ENCODE data around the gene STX8. TPM values are rescaled to one million over a fixed set of nuclear protein-coding genes. Genes with fewer than 3 reads are reported as not detected.
"Not testable (repeated sequence)": the region's sequence is repeated elsewhere in the genome, so short reads cannot be mapped to it uniquely, and the experiment has no call there.

Gene STX8
- total RNA-seq, 2 experiments from 2014 or later: 84.8 to 91.7 TPM

- Mint-ChIP-seq H3K36me3 (ENCODE audit: low read depth) (no peaks in the 10 kb centered on the region), H3K4me1 (peaks cover 31% of the 10 kb centered on the region), H3K9me3 (no peaks in the 10 kb centered on the region), H3K27me3 (no peaks in the 10 kb centered on the region), H3K27ac (no peak overlapping the region), H3K4me3 (no peak overlapping the region)
- no peak for DNase-seq
- ChIA-PET CTCF (no interaction called here), POLR2A (no interaction called here)
Measured at GRCh38 chr17:9258115-9259015, 317.3 kb downstream of the STX8 start.

GRCh38 chr17:9257630-9257965 lies 318.0 kb downstream of the STX8 start:
- peaks cover 39% of the 10 kb centered on the region for H3K4me1 Mint-ChIP-seq
- DNase-seq; H3K9me3 Mint-ChIP-seq; H3K27me3 Mint-ChIP-seq; POLR2A ChIA-PET; CTCF ChIA-PET; H3K36me3 Mint-ChIP-seq (ENCODE audit: low read depth); H3K27ac Mint-ChIP-seq; H3K4me3 Mint-ChIP-seq: not testable (repeated sequence)

GRCh38 chr17:9256751-9257629 lies 318.6 kb downstream of the STX8 start:
- H3K9me3 Mint-ChIP-seq: no peaks in the 10 kb centered on the region
- no peak overlapping the region for H3K27ac Mint-ChIP-seq
- ChIA-PET POLR2A (no interaction called here), CTCF (no interaction called here)
- H3K4me1 Mint-ChIP-seq: peaks cover 42% of the 10 kb centered on the region
- no peak for DNase-seq
- no peaks in the 10 kb centered on the region for H3K27me3 Mint-ChIP-seq
- H3K4me3 Mint-ChIP-seq: no peak overlapping the region
- H3K36me3 Mint-ChIP-seq (ENCODE audit: low read depth): no peaks in the 10 kb centered on the region

- ChIA-PET CTCF (no interaction called here), POLR2A (no interaction called here)
- Mint-ChIP-seq H3K9me3 (no peaks in the 10 kb centered on the region), H3K4me3 (no peak overlapping the region), H3K36me3 (ENCODE audit: low read depth) (no peaks in the 10 kb centered on the region), H3K27me3 (no peaks in the 10 kb centered on the region), H3K4me1 (peaks cover 40% of the 10 kb centered on the region), H3K27ac (no peak overlapping the region)
- no peak for DNase-seq
Measured at GRCh38 chr17:9256361-9256750, 319.3 kb downstream of the STX8 start.

GRCh38 chr17:9255833-9256232 lies 319.8 kb downstream of the STX8 start:
- ChIA-PET CTCF (interaction anchor here (0.6 kb wide), 1 partner anchor 31 kb away, joined by 3 read pairs; no protein-coding TSS in a partner anchor), POLR2A (no interaction called here)
- H3K36me3 Mint-ChIP-seq (ENCODE audit: low read depth): no peaks in the 10 kb centered on the region
- DNase-seq: no peak
- peaks cover 40% of the 10 kb centered on the region for H3K4me1 Mint-ChIP-seq
- H3K9me3 Mint-ChIP-seq: no peaks in the 10 kb centered on the region
- H3K27me3 Mint-ChIP-seq: no peaks in the 10 kb centered on the region
- no peak overlapping the region for H3K27ac Mint-ChIP-seq
- H3K4me3 Mint-ChIP-seq: no peak overlapping the region

GRCh38 chr17:9254841-9255240 lies 320.8 kb downstream of the STX8 start:
- Mint-ChIP-seq H3K4me1 (peaks cover 38% of the 10 kb centered on the region), H3K27ac (no peak overlapping the region), H3K36me3 (ENCODE audit: low read depth) (no peaks in the 10 kb centered on the region), H3K4me3 (no peak overlapping the region), H3K27me3 (no peaks in the 10 kb centered on the region), H3K9me3 (no peaks in the 10 kb centered on the region)
- no peak for DNase-seq
- ChIA-PET POLR2A (no interaction called here), CTCF (no interaction called here)

- CTCF ChIA-PET: interaction anchor here (1.0 to 1.3 kb wide), 2 partner anchors 16 to 26 kb away, joined by 3 to 5 read pairs; no protein-coding TSS in a partner anchor
- H3K4me3 Mint-ChIP-seq: no peak overlapping the region
Measured at GRCh38 chr17:9253308-9253707, 322.3 kb downstream of the STX8 start.

GRCh38 chr17:9251273-9251672 lies 324.3 kb downstream of the STX8 start:
- DNase-seq: no peak
- no peaks in the 10 kb centered on the region for H3K36me3 Mint-ChIP-seq (ENCODE audit: low read depth)
- no peaks in the 10 kb centered on the region for H3K27me3 Mint-ChIP-seq
- no peak overlapping the region for H3K4me3 Mint-ChIP-seq
- peak overlapping the region; percentile 69 for H3K27ac Mint-ChIP-seq
- ChIA-PET POLR2A (no interaction called here), CTCF (no interaction called here)
- no peaks in the 10 kb centered on the region for H3K9me3 Mint-ChIP-seq
- peaks cover 26% of the 10 kb centered on the region for H3K4me1 Mint-ChIP-seq

More at GRCh38 chr17:9253308-9253707, 322.3 kb downstream of the STX8 start:
- no peaks in the 10 kb centered on the region for H3K9me3 Mint-ChIP-seq
- no peaks in the 10 kb centered on the region for H3K36me3 Mint-ChIP-seq (ENCODE audit: low read depth)
- POLR2A ChIA-PET: no interaction called here
- peaks cover 30% of the 10 kb centered on the region for H3K4me1 Mint-ChIP-seq
- peak overlapping the region; percentile 79 for H3K27ac Mint-ChIP-seq
- DNase-seq: no peak
- no peaks in the 10 kb centered on the region for H3K27me3 Mint-ChIP-seq

GRCh38 chr17:9249245-9249953 lies 326.2 kb downstream of the STX8 start:
- Mint-ChIP-seq H3K27me3 (no peaks in the 10 kb centered on the region), H3K4me1 (peaks cover 26% of the 10 kb centered on the region), H3K36me3 (ENCODE audit: low read depth) (no peaks in the 10 kb centered on the region), H3K4me3 (no peak overlapping the region), H3K27ac (no peak overlapping the region), H3K9me3 (no peaks in the 10 kb centered on the region)
- no peak for DNase-seq
- ChIA-PET POLR2A (no interaction called here), CTCF (interaction anchor here (1.0 kb wide), 1 partner anchor 10 kb away, joined by 4 read pairs; no protein-coding TSS in a partner anchor)

- ChIA-PET POLR2A (no interaction called here), CTCF (no interaction called here)
- Mint-ChIP-seq H3K4me1 (peaks cover 12% of the 10 kb centered on the region), H3K27ac (no peak overlapping the region), H3K27me3 (no peaks in the 10 kb centered on the region), H3K36me3 (ENCODE audit: low read depth) (no peaks in the 10 kb centered on the region), H3K9me3 (no peaks in the 10 kb centered on the region), H3K4me3 (no peak overlapping the region)
- no peak for DNase-seq
Measured at GRCh38 chr17:9247401-9247938, 328.1 kb downstream of the STX8 start.

- Mint-ChIP-seq H3K4me3 (no peak overlapping the region), H3K4me1 (peaks cover 10% of the 10 kb centered on the region), H3K36me3 (ENCODE audit: low read depth) (no peaks in the 10 kb centered on the region), H3K9me3 (no peaks in the 10 kb centered on the region), H3K27me3 (no peaks in the 10 kb centered on the region), H3K27ac (no peak overlapping the region)
- CTCF ChIA-PET: interaction anchor here (0.5 kb wide), 1 partner anchor 1482 kb away, joined by 3 read pairs; no protein-coding TSS in a partner anchor
- POLR2A ChIA-PET: no interaction called here
- no peak for DNase-seq
Measured at GRCh38 chr17:9244066-9245052, 331.3 kb downstream of the STX8 start.

GRCh38 chr17:9242983-9243382 lies 332.6 kb downstream of the STX8 start:
- Mint-ChIP-seq H3K4me3 (no peak overlapping the region), H3K27ac (no peak overlapping the region), H3K27me3 (no peaks in the 10 kb centered on the region), H3K4me1 (peaks cover 17% of the 10 kb centered on the region), H3K9me3 (no peaks in the 10 kb centered on the region), H3K36me3 (ENCODE audit: low read depth) (no peaks in the 10 kb centered on the region)
- no peak for DNase-seq
- ChIA-PET POLR2A (no interaction called here), CTCF (no interaction called here)
